ENCODE results near the gene TTLL11. TPM values are rescaled to one million over a fixed set of nuclear protein-coding genes. Genes with fewer than 3 reads are reported as not detected.

TTLL11 gene
- total RNA-seq, 1 donor from 2014 or later = 6.7 TPM

GRCh38 chr9:121938621-121939020 is 154.5 kb downstream of the TTLL11 start:
- no peak for DNase-seq

GRCh38 chr9:121937240-121937639 is 155.9 kb downstream of the TTLL11 start:
- DNase-seq = no peak

- DNase-seq = no peak
Measured at GRCh38 chr9:121935739-121936138, 157.4 kb downstream of the TTLL11 start.

GRCh38 chr9:121930956-121931355 is 162.2 kb downstream of the TTLL11 start:
- no peak for DNase-seq

- no peak for DNase-seq
Measured at GRCh38 chr9:121929893-121930875, 162.9 kb downstream of the TTLL11 start.

- DNase-seq = no peak
Measured at GRCh38 chr9:121927636-121928035, 165.5 kb downstream of the TTLL11 start.

GRCh38 chr9:121927081-121927480 is 166.0 kb downstream of the TTLL11 start:
- DNase-seq = no peak

GRCh38 chr9:121926351-121926801 is 166.7 kb downstream of the TTLL11 start:
- no peak for DNase-seq

- no peak for DNase-seq
Measured at GRCh38 chr9:121925935-121926334, 167.2 kb downstream of the TTLL11 start.

- no peak for DNase-seq
Measured at GRCh38 chr9:121924700-121925099, 168.4 kb downstream of the TTLL11 start.

- no peak for DNase-seq
Measured at GRCh38 chr9:121921444-121921843, 171.7 kb downstream of the TTLL11 start.

GRCh38 chr9:121917375-121918335 is 175.5 kb downstream of the TTLL11 start:
- no peak for DNase-seq

GRCh38 chr9:121915304-121915625 is 177.8 kb downstream of the TTLL11 start:
- no peak for DNase-seq

GRCh38 chr9:121914604-121915303 is 178.4 kb downstream of the TTLL11 start:
- DNase-seq = no peak

GRCh38 chr9:121914017-121914595 is 179.0 kb downstream of the TTLL11 start:
- DNase-seq = no peak

GRCh38 chr9:121912812-121913627 is 180.1 kb downstream of the TTLL11 start:
- no peak for DNase-seq

GRCh38 chr9:121910491-121911040 is 182.5 kb downstream of the TTLL11 start:
- no peak for DNase-seq

GRCh38 chr9:121909111-121909510 is 184.0 kb downstream of the TTLL11 start:
- DNase-seq = no peak

GRCh38 chr9:121906074-121906870 is 186.8 kb downstream of the TTLL11 start:
- peak; percentile 21 for DNase-seq

Data from skin of body (tissue), 2 donors.